Epithelial cell of proximal tubule (primary cell): ENCODE results near the gene RDH13. TPM values are rescaled to one million over a fixed set of nuclear protein-coding genes. Genes with fewer than 3 reads are reported as not detected.
"Not testable (repeated sequence)": the region's sequence is repeated elsewhere in the genome, so short reads cannot be mapped to it uniquely, and the experiment has no call there.

ENCODE experiments used
- DNase-seq: peaks from one replicate; pipeline ENCODE4 v3.0.0-alpha.2; 2011; ENCODE audit warnings: low read depth
- H3K4me3 ChIP-seq: 2 replicates; pipeline ENCODE4 v1.5.1; 2011; ENCODE audit warnings: low read depth, mild to moderate bottlenecking, low read length
- CTCF ChIP-seq: conservative IDR thresholded peaks from 2 replicates; pipeline ENCODE4 v1.5.1; 2012; ENCODE audit warnings: low read depth, mild to moderate bottlenecking, low read length
- total RNA-seq: library from RNA; depleted of rRNA; stranded (reverse); fragments of >200 nt; gene quantifications from 2 replicates; pipeline ENCODE4 v1.2.3, GENCODE V29; 2015

Gene RDH13
- total RNA-seq, 1 donor from 2014 or later: 13.8 TPM

GRCh38 chr19:55018216-55018615, 44.7 kb downstream of the RDH13 start:
- no peak for DNase-seq
- no peak for TF ChIP-seq CTCF
- no peak overlapping the region for H3K4me3 ChIP-seq

DNA sequence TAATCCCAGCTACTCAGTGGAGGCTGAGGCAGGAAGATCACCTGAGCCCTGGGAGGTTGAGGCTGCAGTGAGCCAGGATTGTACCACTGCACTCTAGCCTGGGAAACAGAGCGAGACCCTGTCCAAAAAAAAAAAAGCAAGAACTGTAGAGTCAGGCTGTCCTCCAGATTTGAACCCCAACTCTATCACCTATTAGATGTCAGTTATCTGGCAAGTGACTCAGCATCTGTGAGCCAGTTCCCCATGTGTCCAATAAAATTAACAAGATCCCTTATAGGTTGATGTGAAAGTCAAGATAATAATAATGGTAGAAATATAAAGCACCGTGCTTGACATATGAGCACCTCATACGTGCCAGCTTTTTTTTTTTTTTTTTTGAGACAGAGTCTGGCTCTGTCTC, 46.9 kb downstream of the RDH13 start:
- no peak for TF ChIP-seq CTCF
- no peak for DNase-seq
- H3K4me3 ChIP-seq: no peak overlapping the region

- DNase-seq: no peak
- no peak overlapping the region for H3K4me3 ChIP-seq
- TF ChIP-seq CTCF: no peak
Observed at GRCh38 chr19:55015126-55015525, 47.8 kb downstream of the RDH13 start.

DNA sequence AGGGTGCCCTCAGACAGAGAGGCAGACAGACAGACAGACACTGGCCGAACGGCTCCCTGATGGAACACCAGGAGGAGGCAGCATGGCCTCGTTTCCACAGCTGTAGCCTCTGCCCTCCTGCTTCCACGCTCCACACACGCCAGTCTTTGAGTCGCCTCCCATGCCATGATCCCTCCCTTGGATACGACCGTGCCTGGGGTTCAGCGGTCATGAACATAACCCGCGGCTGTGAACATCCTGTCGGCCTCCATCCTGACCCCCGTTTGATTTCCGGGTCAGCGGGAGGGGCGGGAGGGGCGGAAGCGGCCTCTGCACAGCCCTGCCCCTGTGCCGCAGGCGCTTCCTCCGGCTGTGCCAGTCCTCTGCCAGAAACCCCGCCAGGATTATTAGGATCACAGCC, 48.2 kb downstream of the RDH13 start:
- DNase-seq: no peak
- no peak overlapping the region for H3K4me3 ChIP-seq
- no peak for TF ChIP-seq CTCF

DNA sequence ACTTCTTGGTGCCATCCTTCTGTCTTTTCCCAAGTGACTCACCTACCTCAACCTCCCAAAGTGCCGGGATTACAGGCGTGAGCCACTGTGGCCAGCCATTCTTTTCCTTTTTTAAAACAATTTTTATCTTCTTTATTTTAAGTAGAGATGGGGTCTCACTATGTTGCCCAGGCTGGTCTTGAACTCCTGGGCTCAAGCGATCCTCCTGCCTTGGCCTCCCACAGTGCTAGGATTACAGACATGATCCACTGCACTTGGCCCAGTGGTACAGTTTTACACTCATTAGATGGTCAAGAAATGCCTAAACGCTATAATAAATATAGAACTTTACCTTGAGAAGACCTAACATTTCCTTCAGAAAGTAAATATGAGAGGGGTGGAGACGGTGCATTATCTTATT, 49.4 kb downstream of the RDH13 start:
- TF ChIP-seq CTCF: no peak
- no peak for DNase-seq
- H3K4me3 ChIP-seq: no peak overlapping the region

DNA sequence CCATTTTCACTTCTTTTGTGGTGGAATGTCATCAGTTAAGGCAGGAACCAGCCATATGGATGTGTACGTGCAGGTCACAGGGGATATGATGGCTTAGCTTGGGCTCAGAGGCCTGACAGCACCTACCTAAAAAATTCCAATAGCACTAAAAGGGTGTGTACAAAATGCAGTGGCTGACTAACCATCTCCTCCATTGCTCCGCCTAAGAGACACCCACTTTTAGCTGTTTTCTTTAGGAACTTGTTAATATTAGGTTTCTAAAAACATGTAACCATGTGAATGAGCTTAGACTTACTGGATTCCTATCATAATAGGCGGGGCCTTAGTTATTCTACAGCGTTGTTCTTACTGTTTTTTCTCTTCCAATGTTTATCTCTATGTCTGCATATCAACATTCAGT, 50.6 kb downstream of the RDH13 start:
- no peak for TF ChIP-seq CTCF
- no peak overlapping the region for H3K4me3 ChIP-seq
- DNase-seq: no peak

DNA sequence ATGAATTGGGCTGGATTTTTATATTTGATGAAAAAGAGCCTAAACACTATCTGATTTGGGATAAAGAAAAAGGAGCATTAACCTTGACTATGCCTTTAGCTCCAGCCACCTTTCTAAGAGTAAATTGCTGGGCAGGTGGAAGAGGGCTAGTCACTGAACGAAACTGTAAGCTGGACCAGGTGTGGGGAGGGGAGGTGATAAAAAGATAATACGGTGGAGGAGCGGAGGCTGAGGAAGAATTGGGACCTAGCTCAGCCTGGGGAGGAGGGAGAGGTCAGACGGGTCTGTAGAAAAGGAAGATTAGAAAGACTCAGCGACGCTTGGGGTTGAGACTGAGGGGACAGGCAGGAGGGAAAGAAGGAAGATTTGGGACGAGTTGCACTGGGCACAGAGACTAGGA, 52.4 kb downstream of the RDH13 start:
- not testable (repeated sequence) for DNase-seq, H3K4me3 ChIP-seq

GRCh38 chr19:55008781-55009180, 54.2 kb downstream of the RDH13 start:
- H3K4me3 ChIP-seq, DNase-seq: not testable (repeated sequence)

GRCh38 chr19:55008189-55008588, 54.8 kb downstream of the RDH13 start:
- not testable (repeated sequence) for H3K4me3 ChIP-seq, DNase-seq

DNA sequence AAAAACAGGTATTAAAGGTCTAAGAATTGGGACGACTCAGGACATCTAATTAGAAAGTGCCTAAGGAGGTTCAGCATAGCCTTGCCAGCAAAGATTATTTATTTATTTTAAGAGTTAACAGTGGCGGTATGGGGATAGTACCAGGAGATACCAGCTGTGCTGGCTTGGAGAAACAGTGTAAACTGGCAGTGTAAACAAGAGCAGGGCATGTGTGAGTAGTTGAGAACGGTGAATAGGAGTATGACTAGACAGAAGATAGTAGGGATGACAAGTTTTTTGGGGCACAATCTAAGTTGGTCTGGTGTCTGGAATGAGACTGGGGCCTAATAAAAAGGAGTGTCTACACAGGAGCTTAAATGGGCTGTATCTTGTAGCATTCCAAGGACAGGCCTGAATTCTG, 55.4 kb downstream of the RDH13 start:
- not testable (repeated sequence) for DNase-seq, H3K4me3 ChIP-seq

DNA sequence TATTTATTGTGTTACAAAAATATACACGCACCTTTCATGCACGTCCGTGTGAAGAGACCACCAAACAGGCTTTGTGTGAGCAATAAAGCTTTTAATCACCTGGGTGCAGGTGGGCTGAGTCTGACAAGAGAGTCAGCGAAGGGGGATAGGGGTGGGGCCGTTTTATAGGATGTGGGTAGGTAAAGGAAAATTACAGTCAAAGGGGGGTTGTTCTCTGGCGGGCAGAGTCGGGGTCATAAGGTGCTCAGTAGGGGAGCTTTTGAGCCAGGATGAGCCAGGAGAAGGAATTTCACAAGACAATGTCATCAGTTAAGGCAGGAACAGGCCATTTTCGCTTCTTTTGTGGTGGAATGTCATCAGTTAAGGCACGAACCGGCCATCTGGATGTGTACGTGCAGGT, 56.2 kb downstream of the RDH13 start:
- H3K4me3 ChIP-seq: peak overlapping the region; percentile 44

More for the DNA sequence above, 56.2 kb downstream of the RDH13 start:
- DNase-seq: not testable (repeated sequence)
